ENCODE measurements around the gene BIRC7. TPM values are rescaled to one million over a fixed set of nuclear protein-coding genes. Genes with fewer than 3 reads are reported as not detected.

Gene BIRC7
- total RNA-seq, 1 donor from 2014 or later: not detected

GRCh38 chr20:63287697-63288580 lies 52.2 kb downstream of the BIRC7 start:
- ATAC-seq (ENCODE audit: low read depth) (no peak), DNase-seq (no peak)
- ChIA-PET POLR2A (no interaction called here), CTCF (interaction anchor here (0.7 kb wide), 1 partner anchor 65 kb away, joined by 3 read pairs; no protein-coding TSS in a partner anchor)
- no peaks in the 10 kb centered on the region for H3K4me1 Mint-ChIP-seq
- H3K36me3 Mint-ChIP-seq (ENCODE audit: low read depth): peaks cover 32% of the 10 kb centered on the region
- H3K9me3 Mint-ChIP-seq: no peaks in the 10 kb centered on the region
- no peak overlapping the region for H3K4me3 Mint-ChIP-seq
- no peak overlapping the region for H3K27ac Mint-ChIP-seq
- intact Hi-C loops (cut with micrococcal nuclease): no loop called here
- no peak for TF ChIP-seq CTCF (IDR thresholded peaks at IDR 0.05)
- no peaks in the 10 kb centered on the region for H3K27me3 Mint-ChIP-seq

GRCh38 chr20:63288581-63289251 lies 53.0 kb downstream of the BIRC7 start:
- Mint-ChIP-seq H3K4me3 (no peak overlapping the region), H3K36me3 (ENCODE audit: low read depth) (peaks cover 26% of the 10 kb centered on the region), H3K9me3 (no peaks in the 10 kb centered on the region), H3K4me1 (no peaks in the 10 kb centered on the region), H3K27ac (no peak overlapping the region), H3K27me3 (no peaks in the 10 kb centered on the region)
- no peak for DNase-seq
- no peak for ATAC-seq (ENCODE audit: low read depth)
- TF ChIP-seq CTCF (IDR thresholded peaks at IDR 0.05): no peak
- POLR2A ChIA-PET: no interaction called here
- intact Hi-C loops (cut with micrococcal nuclease): no loop called here
- CTCF ChIA-PET: interaction anchor here (0.7 kb wide), 1 partner anchor 65 kb away, joined by 3 read pairs; no protein-coding TSS in a partner anchor

GRCh38 chr20:63289311-63290135 lies 53.8 kb downstream of the BIRC7 start:
- Mint-ChIP-seq H3K4me3 (no peak overlapping the region), H3K36me3 (ENCODE audit: low read depth) (peaks cover 24% of the 10 kb centered on the region), H3K27me3 (no peaks in the 10 kb centered on the region), H3K9me3 (no peaks in the 10 kb centered on the region), H3K4me1 (no peaks in the 10 kb centered on the region), H3K27ac (no peak overlapping the region)
- TF ChIP-seq CTCF (IDR thresholded peaks at IDR 0.05): no peak
- ATAC-seq (ENCODE audit: low read depth): no peak
- ChIA-PET CTCF (interaction anchor here (1.3 kb wide), 1 partner anchor 65 kb away, joined by 5 read pairs; no protein-coding TSS in a partner anchor), POLR2A (no interaction called here)
- intact Hi-C loops (cut with micrococcal nuclease): no loop called here
- no peak for DNase-seq

Other genes starting within 250 kb of the BIRC7 start
- gene BHLHE23, start 228.9 kb upstream of the BIRC7 start, total RNA-seq: not detected in 2 replicates
- 32.6 and 34.1 TPM in 2 replicates for gene YTHDF1, start 19.8 kb upstream of the BIRC7 start, total RNA-seq
- not detected in 2 replicates for gene NKAIN4, start 18.6 kb downstream of the BIRC7 start, total RNA-seq
- 72.4 and 85.8 TPM in 2 replicates for gene ARFGAP1, start 36.9 kb downstream of the BIRC7 start, total RNA-seq
- not detected in 2 replicates for gene COL20A1, start 57.3 kb downstream of the BIRC7 start, total RNA-seq
- not detected in 2 replicates for gene CHRNA4, start 125.4 kb downstream of the BIRC7 start, total RNA-seq
- gene KCNQ2, start 236.8 kb downstream of the BIRC7 start, total RNA-seq: not detected in 2 replicates

Measured in activated B cell treated with CpG ODN at 0.5 μM for 24 hours (primary cell).